Suprapubic skin (tissue), 3 donors: ENCODE results near the gene FOXE3.

Experiments used
- CTCF ChIP-seq, 2 donors: fragments of 200-600 bp in 1 of 2; fragments of 450-650 bp in 1 of 2; sonication (generic) in 1 of 2; IDR thresholded peaks; one replicate each; pipeline ENCODE4 v1.5.1; 2016 to 2019; ENCODE audit warnings: antibody characterized with exemption in 2 of 2, mild to moderate bottlenecking in 1 of 2, moderate library complexity in 1 of 2
- POLR2A ChIP-seq, 2 donors: fragments of 450-650 bp; IDR thresholded peaks; one replicate each; pipeline ENCODE4 v1.6.1; 2017; ENCODE audit warnings: antibody characterized with exemption in 2 of 2, mild to moderate bottlenecking in 2 of 2, moderate library complexity in 2 of 2

DNA sequence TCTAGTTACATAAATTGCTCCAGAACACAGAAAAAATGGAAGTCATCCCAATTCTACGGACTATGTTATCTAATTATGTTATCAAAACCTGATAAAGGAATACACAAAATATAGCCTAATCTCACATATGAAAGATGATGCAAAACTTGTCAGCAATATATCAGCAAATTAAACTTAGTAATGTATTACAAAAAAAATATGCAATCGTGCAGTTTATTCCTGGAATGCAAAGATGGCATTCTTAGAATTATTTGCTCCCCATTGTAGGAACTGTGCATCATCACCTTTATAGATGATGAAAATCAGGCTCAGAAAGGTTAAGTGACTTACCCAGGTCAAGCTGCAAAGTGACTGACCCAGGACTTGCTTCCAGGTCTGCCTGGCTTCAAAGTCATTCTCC lies 7.8 kb downstream of the FOXE3 start:
- no peak for TF ChIP-seq CTCF (IDR thresholded peaks at IDR 0.05)
- TF ChIP-seq POLR2A (IDR thresholded peaks at IDR 0.05) = no peak
